Muscle layer of colon (tissue), 2 donors: ENCODE measurements around the gene IL9.

Experiments
- H3K27ac ChIP-seq: one replicate; pipeline ENCODE4 v1.7.0; 2013; ENCODE audit warnings: low read depth, mild to moderate bottlenecking, low read length, moderate library complexity
- H3K27me3 ChIP-seq, 2 donors: one replicate each; pipeline ENCODE4 v1.7.0; 2013; ENCODE audit warnings: low read length in 2 of 2, mild to moderate bottlenecking in 2 of 2; ENCODE audit not compliant: insufficient read depth in 2 of 2, control insufficient read depth in 1 of 2
- H3K36me3 ChIP-seq: one replicate; pipeline ENCODE4 v1.7.0; 2013; ENCODE audit warnings: mild to moderate bottlenecking, low read length; ENCODE audit not compliant: insufficient read depth
- H3K4me1 ChIP-seq: one replicate; pipeline ENCODE4 v1.7.0; 2013; ENCODE audit warnings: mild to moderate bottlenecking, low read length; ENCODE audit not compliant: insufficient read depth
- H3K4me3 ChIP-seq, 2 donors: one replicate each; pipeline ENCODE4 v1.7.0; 2013; ENCODE audit warnings: low read length in 2 of 2, low read depth in 1 of 2, mild to moderate bottlenecking in 1 of 2, moderate library complexity in 1 of 2
- H3K9ac ChIP-seq: one replicate; pipeline ENCODE4 v1.7.0; 2013; ENCODE audit warnings: low read length
- H3K9me3 ChIP-seq: one replicate; pipeline ENCODE4 v1.7.0; 2013; ENCODE audit warnings: mild to moderate bottlenecking, low read length
- donor health status: abdominal sarcoma.
- donor health status: Adenocarcinoma of cecum.

Gene IL9

DNA sequence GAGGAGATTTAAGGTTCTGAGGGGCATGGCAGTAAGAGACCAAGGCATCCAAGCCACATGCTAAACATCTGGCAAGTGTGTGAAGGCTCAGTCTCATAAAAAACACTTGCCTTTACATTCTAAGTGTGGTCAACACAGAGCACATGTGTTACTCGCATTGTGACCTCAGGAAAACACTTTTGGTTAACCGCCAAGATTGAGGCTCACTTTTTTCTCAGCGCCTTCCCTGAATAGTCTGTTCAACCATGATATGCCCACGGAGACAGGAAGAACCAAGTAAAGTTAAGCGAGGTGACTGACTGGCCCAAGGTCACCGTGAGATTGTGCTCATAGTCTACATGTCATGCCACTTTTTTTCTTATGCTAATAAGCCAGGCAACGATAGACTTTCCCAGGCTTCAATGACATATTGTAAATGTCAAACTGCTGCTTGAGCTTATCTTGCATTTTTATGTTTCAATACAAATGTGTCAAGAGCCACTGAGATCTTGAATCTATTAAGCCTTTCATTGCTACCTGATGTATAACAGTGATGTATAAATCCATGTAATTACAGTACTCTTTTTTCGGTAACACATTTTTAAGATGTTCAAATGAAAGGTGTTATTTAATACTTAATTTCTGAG is 21.1 kb upstream of the IL9 start:
- no peaks in the 10 kb centered on the region for H3K36me3 ChIP-seq
- no peaks in the 10 kb centered on the region for H3K9me3 ChIP-seq
- peaks cover 0 to 6% of the 10 kb centered on the region in 2 donors for H3K27me3 ChIP-seq
- no peak overlapping the region for H3K27ac ChIP-seq
- H3K9ac ChIP-seq: no peak overlapping the region
- H3K4me1 ChIP-seq: no peaks in the 10 kb centered on the region
- no peak overlapping the region for H3K4me3 ChIP-seq

DNA sequence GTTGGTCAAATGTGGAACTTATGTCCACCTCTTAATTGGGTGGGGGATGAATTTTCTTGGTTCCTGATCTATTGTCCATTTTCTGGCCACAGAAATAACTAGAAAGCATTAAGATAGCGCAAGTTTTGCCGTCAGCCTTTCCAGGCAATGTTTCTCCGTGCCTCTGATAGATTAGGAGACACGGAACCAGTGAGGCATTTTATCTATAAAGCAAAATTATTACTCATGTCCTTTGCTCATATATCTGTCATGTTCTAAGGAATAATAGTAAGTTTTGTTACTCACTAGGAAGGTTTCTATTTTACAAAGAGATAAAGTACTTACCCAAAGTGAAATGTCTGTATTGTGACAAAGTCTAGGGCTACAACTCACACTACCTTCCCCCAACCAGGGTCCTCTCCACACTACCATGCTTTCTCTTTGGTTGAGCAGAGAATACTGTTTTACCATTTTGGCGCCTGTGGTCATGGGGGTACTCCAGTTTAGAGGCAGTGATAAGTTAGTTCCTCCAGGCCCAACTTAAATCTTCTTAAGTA is 19.9 kb upstream of the IL9 start:
- peaks cover 0 to 6% of the 10 kb centered on the region in 2 donors for H3K27me3 ChIP-seq
- no peak overlapping the region for H3K27ac ChIP-seq
- no peak overlapping the region for H3K9ac ChIP-seq
- no peaks in the 10 kb centered on the region for H3K9me3 ChIP-seq
- no peaks in the 10 kb centered on the region for H3K4me1 ChIP-seq
- no peak overlapping the region for H3K4me3 ChIP-seq
- H3K36me3 ChIP-seq: no peaks in the 10 kb centered on the region

DNA sequence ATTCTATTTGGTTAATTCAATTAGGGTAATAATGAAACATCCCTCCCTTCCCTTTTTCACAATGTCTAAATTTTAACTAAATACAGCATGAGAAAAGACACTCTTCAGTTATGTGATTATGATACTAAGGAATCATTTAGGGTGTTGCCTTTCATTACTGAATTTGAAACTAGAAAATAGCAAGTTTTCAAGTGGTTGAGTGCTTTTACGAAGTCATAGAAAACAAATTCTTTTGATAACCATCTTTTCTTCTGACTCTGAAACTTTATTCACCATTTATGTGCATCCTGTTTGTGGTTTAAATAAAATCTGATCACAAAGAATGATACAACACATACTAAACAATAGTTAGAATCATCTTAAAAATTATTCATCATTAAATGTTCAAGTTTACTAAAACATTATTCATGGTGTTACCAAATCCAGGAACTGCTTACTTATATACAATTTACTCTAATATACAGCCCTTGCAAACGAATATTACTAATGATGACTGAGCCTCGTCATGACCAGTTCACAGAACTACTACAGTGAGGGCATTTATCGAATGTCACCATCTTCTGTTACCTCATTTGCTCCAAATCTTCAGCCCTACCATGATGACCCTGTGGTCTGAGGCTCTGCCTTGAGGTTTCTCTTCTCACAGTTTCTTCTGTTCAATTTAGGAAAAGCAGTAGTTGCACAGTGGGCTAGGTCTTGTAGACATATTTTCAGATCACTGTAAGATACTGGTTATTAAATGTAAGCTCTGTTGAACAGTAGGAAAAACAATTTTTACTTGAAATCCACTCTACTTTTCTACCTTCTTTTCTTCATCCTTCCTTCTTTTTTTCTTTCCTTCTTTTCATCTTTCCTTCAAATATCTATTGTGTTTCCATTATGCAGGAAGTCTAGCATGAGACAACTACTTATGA is 18.3 kb upstream of the IL9 start:
- no peaks in the 10 kb centered on the region for H3K4me1 ChIP-seq
- H3K4me3 ChIP-seq: no peak overlapping the region
- H3K9me3 ChIP-seq: no peaks in the 10 kb centered on the region
- H3K27ac ChIP-seq: no peak overlapping the region
- H3K36me3 ChIP-seq: no peaks in the 10 kb centered on the region
- H3K27me3 ChIP-seq: peaks cover 0 to 6% of the 10 kb centered on the region in 2 donors
- no peak overlapping the region for H3K9ac ChIP-seq

DNA sequence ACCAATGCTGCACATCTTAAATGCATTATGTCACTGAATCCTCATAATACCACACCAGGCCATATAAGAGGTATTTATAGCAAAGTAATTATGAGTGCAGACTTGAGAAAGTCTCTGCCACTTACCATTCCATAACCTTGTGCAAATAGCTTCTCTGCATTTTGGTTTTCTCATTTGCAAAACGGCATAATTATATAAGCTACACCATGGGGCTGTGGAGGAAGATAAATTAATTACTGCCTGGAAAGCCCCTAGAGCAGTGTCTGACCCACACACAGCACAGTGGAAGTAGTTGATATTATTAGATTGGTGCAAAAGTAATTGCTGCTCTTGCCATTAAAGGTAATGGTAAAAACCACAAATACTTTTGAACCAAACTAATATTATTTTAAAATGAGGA is 9.5 kb upstream of the IL9 start:
- H3K4me1 ChIP-seq: no peaks in the 10 kb centered on the region
- H3K9me3 ChIP-seq: no peaks in the 10 kb centered on the region
- no peaks in the 10 kb centered on the region for H3K36me3 ChIP-seq
- H3K4me3 ChIP-seq: no peak overlapping the region
- no peak overlapping the region for H3K9ac ChIP-seq
- H3K27me3 ChIP-seq: no peaks in the 10 kb centered on the region
- H3K27ac ChIP-seq: no peak overlapping the region

DNA sequence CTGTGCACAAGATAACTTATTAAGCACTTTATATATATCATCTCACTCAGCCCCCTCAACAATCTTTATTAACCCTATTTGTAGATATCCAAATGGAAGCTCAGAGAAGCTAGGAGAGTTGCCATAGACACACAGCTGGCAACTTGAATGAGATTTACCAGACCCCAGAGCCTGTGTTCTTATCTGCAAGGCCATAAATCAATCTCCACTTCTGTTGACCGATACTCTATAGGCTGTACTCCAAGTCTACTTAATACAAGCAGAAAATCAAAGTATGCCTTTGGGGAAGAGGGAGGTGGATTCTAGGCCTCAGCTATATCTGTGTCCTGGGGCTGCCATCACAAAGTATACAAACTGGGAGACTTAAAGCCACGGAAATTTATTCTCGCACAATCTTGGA is 6.0 kb upstream of the IL9 start:
- no peaks in the 10 kb centered on the region for H3K27me3 ChIP-seq
- H3K9me3 ChIP-seq: no peaks in the 10 kb centered on the region
- H3K4me3 ChIP-seq: no peak overlapping the region
- no peaks in the 10 kb centered on the region for H3K4me1 ChIP-seq
- no peak overlapping the region for H3K27ac ChIP-seq
- no peaks in the 10 kb centered on the region for H3K36me3 ChIP-seq
- no peak overlapping the region for H3K9ac ChIP-seq

DNA sequence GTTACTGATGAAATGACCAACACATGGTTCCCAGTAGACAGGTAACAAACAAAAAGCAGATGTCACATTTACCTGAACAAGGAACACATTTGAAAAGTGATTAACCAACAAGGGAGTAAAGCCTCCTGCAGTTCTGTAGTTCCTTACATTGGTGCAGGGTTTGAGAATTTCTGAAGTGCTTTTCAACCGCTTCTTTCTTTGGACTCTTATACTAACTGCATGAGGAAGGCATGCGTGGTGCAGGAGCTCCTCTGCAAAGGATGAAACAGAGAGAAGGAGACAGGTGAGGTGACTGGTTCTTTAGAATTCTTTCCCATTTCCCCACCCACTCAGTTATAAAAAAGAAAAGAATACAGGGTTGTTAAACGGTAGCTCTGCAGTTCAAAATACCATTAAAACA is 4.6 kb upstream of the IL9 start:
- no peaks in the 10 kb centered on the region for H3K27me3 ChIP-seq
- no peaks in the 10 kb centered on the region for H3K9me3 ChIP-seq
- no peak overlapping the region for H3K4me3 ChIP-seq
- no peak overlapping the region for H3K27ac ChIP-seq
- H3K4me1 ChIP-seq: no peaks in the 10 kb centered on the region
- no peaks in the 10 kb centered on the region for H3K36me3 ChIP-seq
- H3K9ac ChIP-seq: no peak overlapping the region

DNA sequence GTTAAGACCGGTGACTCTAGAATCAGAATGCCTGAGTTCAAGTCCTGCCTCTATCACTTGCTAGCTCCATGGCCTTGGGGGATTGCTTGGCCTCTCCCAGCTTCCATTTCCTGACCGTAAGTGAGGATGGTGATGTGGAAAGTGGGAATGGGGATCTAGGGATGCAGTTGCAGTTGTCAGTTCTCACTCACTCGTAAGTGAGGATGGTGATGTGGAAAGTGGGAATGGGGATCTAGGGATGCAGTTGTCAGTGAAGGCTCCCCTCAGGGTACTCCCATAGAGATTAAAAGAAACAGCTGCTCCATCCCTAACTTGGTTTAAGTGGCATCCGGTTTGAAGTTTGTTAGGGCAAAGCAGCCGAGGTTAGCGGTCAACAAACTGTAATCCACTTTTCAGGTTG is 3.0 kb upstream of the IL9 start:
- H3K27ac ChIP-seq: no peak overlapping the region
- no peaks in the 10 kb centered on the region for H3K27me3 ChIP-seq
- no peaks in the 10 kb centered on the region for H3K36me3 ChIP-seq
- no peak overlapping the region for H3K4me3 ChIP-seq
- H3K4me1 ChIP-seq: no peaks in the 10 kb centered on the region
- H3K9ac ChIP-seq: no peak overlapping the region
- H3K9me3 ChIP-seq: no peaks in the 10 kb centered on the region

DNA sequence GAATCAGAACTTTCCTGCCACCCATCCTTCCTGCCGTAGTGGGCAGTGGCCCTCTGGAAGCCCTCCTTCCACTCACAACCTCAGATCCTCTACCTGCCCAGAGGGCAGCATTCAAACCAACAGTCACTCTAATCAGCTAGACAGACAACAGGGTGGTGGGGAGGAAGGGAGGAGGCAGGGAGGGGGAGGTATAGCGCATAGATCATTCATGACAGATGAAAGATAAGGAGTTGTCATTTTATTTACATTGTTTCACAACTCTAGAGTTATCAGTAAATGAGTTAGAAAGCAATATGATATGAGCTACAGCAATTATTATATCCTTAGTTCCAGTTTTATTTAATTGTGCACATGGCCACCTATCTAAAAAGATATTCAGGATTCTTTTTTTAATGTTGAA is 852 bp downstream of the IL9 start:
- no peak overlapping the region for H3K27ac ChIP-seq
- no peaks in the 10 kb centered on the region for H3K36me3 ChIP-seq
- H3K4me1 ChIP-seq: no peaks in the 10 kb centered on the region
- H3K9me3 ChIP-seq: no peaks in the 10 kb centered on the region
- H3K9ac ChIP-seq: no peak overlapping the region
- no peak overlapping the region for H3K4me3 ChIP-seq
- no peaks in the 10 kb centered on the region for H3K27me3 ChIP-seq

DNA sequence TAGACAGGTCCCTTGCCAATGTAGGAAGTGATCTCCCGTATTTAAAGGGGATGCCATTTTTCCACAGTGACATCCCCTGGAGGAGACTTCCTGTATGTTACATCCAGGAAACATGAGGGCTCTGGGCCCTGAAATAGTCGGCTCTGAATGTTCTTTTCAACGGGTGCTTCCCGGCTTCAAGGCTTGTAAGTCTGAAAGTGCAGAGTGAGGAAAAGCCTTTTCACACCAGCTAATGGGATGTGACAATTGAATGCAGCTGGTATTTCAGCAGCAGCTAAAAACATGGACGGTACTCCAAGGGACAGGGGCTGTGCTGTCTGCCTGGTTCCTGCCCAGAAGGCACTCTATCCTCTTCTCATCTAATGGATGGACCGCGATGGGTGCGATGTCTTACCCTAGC is 1.4 kb downstream of the IL9 start:
- no peak overlapping the region for H3K27ac ChIP-seq
- no peak overlapping the region for H3K4me3 ChIP-seq
- H3K27me3 ChIP-seq: no peaks in the 10 kb centered on the region
- no peaks in the 10 kb centered on the region for H3K36me3 ChIP-seq
- H3K9ac ChIP-seq: no peak overlapping the region
- H3K4me1 ChIP-seq: no peaks in the 10 kb centered on the region
- no peaks in the 10 kb centered on the region for H3K9me3 ChIP-seq

DNA sequence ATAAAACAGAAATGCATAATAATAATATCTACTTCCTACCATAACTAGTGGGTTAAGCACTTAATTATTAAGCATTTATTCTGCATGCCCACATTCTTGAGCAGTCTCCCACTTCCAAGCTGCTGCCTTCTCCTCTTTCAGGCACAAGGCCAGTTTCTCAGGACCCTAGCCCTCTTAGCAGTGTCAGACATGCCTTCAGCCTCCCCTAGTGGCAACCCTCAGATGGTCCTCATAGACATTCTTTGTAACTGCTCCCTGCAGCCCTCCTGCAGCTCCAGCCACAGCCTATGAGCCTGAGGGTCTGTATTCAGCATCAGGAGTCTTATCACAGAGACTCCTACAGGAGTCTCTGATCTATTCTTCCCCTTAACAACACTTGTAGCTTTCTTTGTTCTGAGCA is 3.9 kb downstream of the IL9 start:
- Histone ChIP-seq H3K4me1 (peaks cover 4% of the 10 kb centered on the region), H3K27ac (no peak overlapping the region), H3K9ac (no peak overlapping the region), H3K9me3 (no peaks in the 10 kb centered on the region), H3K36me3 (no peaks in the 10 kb centered on the region), H3K4me3 (no peak overlapping the region), H3K27me3 (no peaks in the 10 kb centered on the region)

DNA sequence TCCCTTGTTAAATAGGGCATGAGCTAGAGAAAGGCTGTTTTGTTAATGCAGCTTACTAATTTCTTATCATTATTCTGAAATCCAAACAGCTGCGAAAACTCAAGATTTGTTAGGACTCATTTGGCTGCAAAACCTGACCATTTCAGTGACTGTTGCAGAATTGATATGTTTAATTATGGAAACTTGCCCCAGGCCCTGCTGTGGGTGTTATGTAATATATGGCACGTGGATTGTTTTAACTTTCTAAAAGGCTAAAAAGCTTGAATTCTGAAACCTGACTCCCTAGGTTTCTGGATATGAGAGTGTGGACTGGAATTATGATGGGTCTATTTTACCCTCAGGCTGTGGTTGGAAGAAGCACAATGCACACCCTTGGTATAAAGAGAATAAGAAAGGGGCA is 4.4 kb downstream of the IL9 start:
- H3K4me1 ChIP-seq: peaks cover 4% of the 10 kb centered on the region
- no peak overlapping the region for H3K4me3 ChIP-seq
- no peaks in the 10 kb centered on the region for H3K9me3 ChIP-seq
- no peak overlapping the region for H3K27ac ChIP-seq
- H3K9ac ChIP-seq: no peak overlapping the region
- no peaks in the 10 kb centered on the region for H3K36me3 ChIP-seq
- H3K27me3 ChIP-seq: no peaks in the 10 kb centered on the region
